Measurements from ENCODE around the gene GNL3L. TPM values are rescaled to one million over a fixed set of nuclear protein-coding genes. Genes with fewer than 3 reads are reported as not detected.
"Not testable (repeated sequence)": the region's sequence is repeated elsewhere in the genome, so short reads cannot be mapped to it uniquely, and the experiment has no call there.

Gene GNL3L
- total RNA-seq, 2 experiments from 2014 or later: 65.4 to 69.6 TPM

DNA sequence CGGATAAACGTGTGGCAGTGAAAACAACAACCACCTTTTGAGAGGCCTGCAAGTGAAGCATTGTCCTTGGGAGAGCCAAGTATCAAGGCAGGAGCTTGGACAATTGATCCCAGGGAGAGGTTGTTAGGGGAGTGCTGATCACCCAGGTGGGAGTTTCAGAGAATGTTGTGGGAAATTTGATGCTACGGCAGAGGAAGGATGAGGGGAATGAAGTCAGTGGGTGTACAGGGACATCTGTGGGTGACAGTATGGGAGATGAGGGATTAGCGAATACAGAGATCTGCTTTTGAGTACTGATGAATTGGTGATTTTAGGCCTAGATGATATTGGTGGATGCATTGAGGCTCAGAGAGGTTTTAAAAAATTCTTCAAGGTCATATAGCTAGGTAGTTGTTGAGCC lies 4.3 kb downstream of the GNL3L start:
- DNase-seq: no peak
- POLR2A ChIA-PET: no interaction called here
- peak overlapping the region; percentile 44 for H3K27ac Mint-ChIP-seq
- TF ChIP-seq, protein P1, sequence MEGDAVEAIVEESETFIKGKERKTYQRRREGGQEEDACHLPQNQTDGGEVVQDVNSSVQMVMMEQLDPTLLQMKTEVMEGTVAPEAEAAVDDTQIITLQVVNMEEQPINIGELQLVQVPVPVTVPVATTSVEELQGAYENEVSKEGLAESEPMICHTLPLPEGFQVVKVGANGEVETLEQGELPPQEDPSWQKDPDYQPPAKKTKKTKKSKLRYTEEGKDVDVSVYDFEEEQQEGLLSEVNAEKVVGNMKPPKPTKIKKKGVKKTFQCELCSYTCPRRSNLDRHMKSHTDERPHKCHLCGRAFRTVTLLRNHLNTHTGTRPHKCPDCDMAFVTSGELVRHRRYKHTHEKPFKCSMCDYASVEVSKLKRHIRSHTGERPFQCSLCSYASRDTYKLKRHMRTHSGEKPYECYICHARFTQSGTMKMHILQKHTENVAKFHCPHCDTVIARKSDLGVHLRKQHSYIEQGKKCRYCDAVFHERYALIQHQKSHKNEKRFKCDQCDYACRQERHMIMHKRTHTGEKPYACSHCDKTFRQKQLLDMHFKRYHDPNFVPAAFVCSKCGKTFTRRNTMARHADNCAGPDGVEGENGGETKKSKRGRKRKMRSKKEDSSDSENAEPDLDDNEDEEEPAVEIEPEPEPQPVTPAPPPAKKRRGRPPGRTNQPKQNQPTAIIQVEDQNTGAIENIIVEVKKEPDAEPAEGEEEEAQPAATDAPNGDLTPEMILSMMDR (IDR thresholded peaks at IDR 0.05): no peak
- peaks cover 30% of the 10 kb centered on the region for H3K4me1 Mint-ChIP-seq (ENCODE audit: low read depth)
- H3K4me3 Mint-ChIP-seq: peak overlapping the region; percentile 41
- no peak for ATAC-seq
- intact Hi-C loops (cut with micrococcal nuclease): no loop called here
- H3K9me3 Mint-ChIP-seq: no peaks in the 10 kb centered on the region
- H3K36me3 Mint-ChIP-seq (ENCODE audit: low read depth): peaks cover 43% of the 10 kb centered on the region
- CTCF ChIA-PET: interaction anchor here (1.0 kb wide), 1 partner anchor 10 kb away, joined by 3 read pairs; no protein-coding TSS in a partner anchor
- no peaks in the 10 kb centered on the region for H3K27me3 Mint-ChIP-seq

DNA sequence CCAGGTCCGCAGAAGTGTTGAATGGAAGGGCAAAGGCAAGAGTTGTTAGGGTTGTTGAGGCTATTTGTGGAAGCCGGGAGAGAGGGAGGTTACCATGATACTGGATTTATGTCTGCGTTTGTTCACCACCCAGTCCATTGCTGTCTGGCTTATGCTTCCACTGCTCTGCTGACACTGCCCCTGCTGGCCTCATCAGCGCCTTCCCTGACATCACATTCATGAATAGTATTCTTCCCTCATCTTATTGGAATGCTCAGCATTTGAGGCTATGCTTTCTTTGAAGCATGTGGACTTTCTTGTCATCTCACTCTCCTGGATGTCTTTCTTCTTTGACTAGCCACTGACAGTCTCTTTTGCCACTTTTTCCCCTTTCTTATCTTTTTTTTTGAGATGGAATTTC lies 10.3 kb downstream of the GNL3L start:
- Mint-ChIP-seq H3K36me3 (ENCODE audit: low read depth) (peaks cover 39% of the 10 kb centered on the region), H3K4me3 (no peak overlapping the region), H3K27me3 (no peaks in the 10 kb centered on the region), H3K4me1 (ENCODE audit: low read depth) (peaks cover 4% of the 10 kb centered on the region), H3K27ac (no peak overlapping the region), H3K9me3 (no peaks in the 10 kb centered on the region)
- TF ChIP-seq, protein P1 (IDR thresholded peaks at IDR 0.05): no peak
- ChIA-PET POLR2A (interaction anchor here (1.2 kb wide), 1 partner anchor 8 kb away, joined by 5 read pairs; no protein-coding TSS in a partner anchor), CTCF (no interaction called here)
- DNase-seq: no peak
- ATAC-seq: no peak
- intact Hi-C loops (cut with micrococcal nuclease): no loop called here

DNA sequence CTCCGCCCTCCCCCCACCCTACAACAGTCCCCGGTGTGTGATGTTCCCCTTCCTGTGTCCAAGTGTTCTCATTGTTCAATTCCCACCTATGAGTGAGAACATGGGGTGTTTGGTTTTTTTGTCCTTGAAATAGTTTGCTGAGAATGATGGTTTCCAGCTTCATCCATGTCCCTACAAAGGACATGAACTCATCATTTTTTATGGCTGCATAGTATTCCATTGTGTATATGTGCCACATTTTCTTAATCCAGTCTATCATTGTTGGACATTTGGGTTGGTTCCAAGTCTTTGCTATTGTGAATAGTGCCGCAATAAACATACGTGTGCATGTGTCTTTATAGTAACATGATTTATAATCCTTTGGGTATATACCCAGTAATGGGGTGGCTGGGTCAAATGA lies 12.2 kb downstream of the GNL3L start:
- H3K4me1 Mint-ChIP-seq (ENCODE audit: low read depth); H3K27ac Mint-ChIP-seq; DNase-seq; intact Hi-C loops (cut with micrococcal nuclease); H3K4me3 Mint-ChIP-seq; H3K27me3 Mint-ChIP-seq; ATAC-seq; H3K9me3 Mint-ChIP-seq; CTCF ChIA-PET: not testable (repeated sequence)
- H3K36me3 Mint-ChIP-seq (ENCODE audit: low read depth): peaks cover 42% of the 10 kb centered on the region
- POLR2A ChIA-PET: interaction anchor here (2.1 kb wide), 1 partner anchor 11 kb away, joined by 6 read pairs; no protein-coding TSS in a partner anchor

DNA sequence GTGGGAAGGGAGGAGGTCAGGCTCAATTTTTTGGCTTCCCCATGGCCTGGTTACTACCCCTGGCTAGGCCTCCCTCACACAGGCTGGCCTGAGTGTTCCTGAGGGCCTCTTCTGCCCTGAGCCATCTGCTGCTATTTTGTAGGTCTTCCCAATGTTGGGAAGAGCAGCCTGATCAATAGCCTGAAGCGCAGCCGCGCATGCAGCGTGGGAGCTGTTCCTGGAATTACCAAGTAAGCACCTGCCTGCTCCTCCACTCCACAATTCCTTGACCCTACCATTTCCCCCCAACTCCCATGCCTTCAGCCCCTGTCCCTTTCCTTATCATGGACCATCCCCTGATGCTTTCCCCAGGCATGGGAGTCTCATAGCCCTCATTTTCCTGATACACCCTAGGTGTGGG lies 20.8 kb downstream of the GNL3L start:
- intact Hi-C loops (cut with micrococcal nuclease): no loop called here
- no peak for DNase-seq
- peaks cover 41% of the 10 kb centered on the region for H3K36me3 Mint-ChIP-seq (ENCODE audit: low read depth)
- no peak overlapping the region for H3K4me3 Mint-ChIP-seq
- CTCF ChIA-PET: no interaction called here
- POLR2A ChIA-PET: no interaction called here
- no peaks in the 10 kb centered on the region for H3K9me3 Mint-ChIP-seq
- TF ChIP-seq, protein P1 (IDR thresholded peaks at IDR 0.05): no peak
- no peak for ATAC-seq
- H3K27ac Mint-ChIP-seq: no peak overlapping the region
- H3K27me3 Mint-ChIP-seq: no peaks in the 10 kb centered on the region
- no peaks in the 10 kb centered on the region for H3K4me1 Mint-ChIP-seq (ENCODE audit: low read depth)

DNA sequence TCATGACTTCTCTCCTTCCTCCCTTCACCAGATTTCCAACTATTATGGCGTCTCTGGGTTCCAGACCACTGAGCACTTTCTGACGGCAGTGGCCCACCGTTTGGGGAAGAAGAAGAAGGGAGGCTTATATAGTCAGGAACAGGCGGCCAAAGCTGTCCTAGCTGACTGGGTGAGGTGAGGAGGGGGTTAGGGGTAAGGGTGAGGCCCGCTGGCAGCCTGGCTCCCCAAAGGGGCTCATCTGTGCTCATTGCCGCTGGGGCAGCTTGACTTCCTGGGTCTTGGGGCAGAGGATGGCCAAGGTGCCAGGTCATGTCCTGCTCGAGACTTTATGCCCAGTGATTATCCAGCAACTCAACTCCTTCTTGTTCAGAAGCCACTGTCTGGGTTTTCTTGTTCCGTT lies 21.8 kb downstream of the GNL3L start:
- no peaks in the 10 kb centered on the region for H3K27me3 Mint-ChIP-seq
- TF ChIP-seq, protein P1 (IDR thresholded peaks at IDR 0.05): no peak
- H3K4me1 Mint-ChIP-seq (ENCODE audit: low read depth): no peaks in the 10 kb centered on the region
- H3K4me3 Mint-ChIP-seq: no peak overlapping the region
- intact Hi-C loops (cut with micrococcal nuclease): no loop called here
- ATAC-seq (no peak), DNase-seq (no peak)
- H3K36me3 Mint-ChIP-seq (ENCODE audit: low read depth): peaks cover 41% of the 10 kb centered on the region
- CTCF ChIA-PET: no interaction called here
- H3K9me3 Mint-ChIP-seq: no peaks in the 10 kb centered on the region
- no peak overlapping the region for H3K27ac Mint-ChIP-seq
- POLR2A ChIA-PET: interaction anchor here (0.7 kb wide), 1 partner anchor 14 kb away, joined by 3 read pairs; no protein-coding TSS in a partner anchor

DNA sequence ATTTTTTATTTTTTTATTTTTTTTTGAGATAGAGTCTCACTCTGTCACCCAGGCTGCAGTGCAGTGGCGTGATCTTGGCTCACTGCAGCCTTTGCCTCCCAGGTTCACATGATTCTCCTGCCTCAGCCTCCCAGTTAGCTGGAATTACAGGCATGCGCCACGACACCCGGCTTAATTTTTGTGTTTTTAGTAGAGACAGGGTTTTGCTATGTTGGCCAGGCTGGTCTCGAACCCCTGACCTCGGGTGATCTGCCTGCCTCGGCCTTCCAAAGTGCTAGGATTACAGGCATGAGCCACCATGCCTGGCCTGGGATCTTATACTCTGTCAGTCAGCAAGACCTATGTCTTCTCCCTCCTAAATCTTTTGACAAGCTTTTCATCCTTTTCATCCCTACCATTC lies 25.0 kb downstream of the GNL3L start:
- H3K4me3 Mint-ChIP-seq; H3K27me3 Mint-ChIP-seq; ATAC-seq; H3K9me3 Mint-ChIP-seq; CTCF ChIA-PET; POLR2A ChIA-PET; H3K27ac Mint-ChIP-seq; intact Hi-C loops (cut with micrococcal nuclease); DNase-seq; H3K4me1 Mint-ChIP-seq (ENCODE audit: low read depth): not testable (repeated sequence)
- H3K36me3 Mint-ChIP-seq (ENCODE audit: low read depth): peaks cover 24% of the 10 kb centered on the region
